H9 (cell line): Measurements from ENCODE around the gene FOXK1. TPM values are rescaled to one million over a fixed set of nuclear protein-coding genes. Genes with fewer than 3 reads are reported as not detected.

ENCODE experiments used
- DNase-seq: peaks from one replicate; pipeline ENCODE4 v3.0.0-alpha.2; 2017
- H2AFZ ChIP-seq: one replicate; pipeline ENCODE4 v1.6.1; 2013; ENCODE audit warnings: mild to moderate bottlenecking, low read length, control low read depth, moderate library complexity
- H2AK5ac ChIP-seq: 2 replicates; pipeline ENCODE4 v1.6.1; 2013; ENCODE audit warnings: low read length, control low read depth, mixed read lengths; ENCODE audit not compliant: insufficient read length
- H2BK120ac ChIP-seq: one replicate; pipeline ENCODE4 v1.6.1; 2013; ENCODE audit warnings: low read depth, mild to moderate bottlenecking, low read length, control low read depth, inconsistent platforms; ENCODE audit not compliant: poor library complexity, severe bottlenecking
- H2BK12ac ChIP-seq: 2 replicates; pipeline ENCODE4 v1.6.1; 2013; ENCODE audit warnings: low read length, control low read depth, mixed read lengths, low read depth; ENCODE audit not compliant: insufficient read length
- H2BK15ac ChIP-seq: 2 replicates; pipeline ENCODE4 v1.6.1; 2013; ENCODE audit warnings: low read depth, low read length, control low read depth
- H2BK20ac ChIP-seq: one replicate; pipeline ENCODE4 v1.6.1; 2013; ENCODE audit warnings: low read depth, mild to moderate bottlenecking, low read length, control low read depth, inconsistent platforms; ENCODE audit not compliant: poor library complexity, severe bottlenecking
- H2BK5ac ChIP-seq: 2 replicates; pipeline ENCODE4 v1.6.1; 2013; ENCODE audit warnings: low read length, control low read depth, mixed read lengths; ENCODE audit not compliant: insufficient read length
- H3K14ac ChIP-seq: 2 replicates; pipeline ENCODE4 v1.6.1; 2013; ENCODE audit warnings: low read length, control low read depth; ENCODE audit not compliant: insufficient read depth
- H3K18ac ChIP-seq: 2 replicates; pipeline ENCODE4 v1.6.1; 2013; ENCODE audit warnings: low read depth, mild to moderate bottlenecking, mixed read lengths, low read length, control low read depth; ENCODE audit not compliant: insufficient read length
- H3K23ac ChIP-seq: 2 replicates; pipeline ENCODE4 v1.6.1; 2013; ENCODE audit warnings: low read length, control low read depth, mixed read lengths, low read depth; ENCODE audit not compliant: insufficient read length
- H3K23me2 ChIP-seq: 2 replicates; pipeline ENCODE4 v1.6.1; 2013; ENCODE audit warnings: low read depth, mild to moderate bottlenecking, mixed read lengths, low read length, control low read depth; ENCODE audit not compliant: insufficient read length, poor library complexity, severe bottlenecking
- H3K27ac ChIP-seq: 2 replicates; pipeline ENCODE4 v1.5.1; 2013; ENCODE audit warnings: low read length, control low read depth, mixed read lengths, low read depth; ENCODE audit not compliant: insufficient read length
- H3K27me3 ChIP-seq: 2 replicates; pipeline ENCODE4 v1.6.1; 2013; ENCODE audit warnings: low read length, control low read depth, inconsistent platforms; ENCODE audit not compliant: insufficient read depth
- H3K4ac ChIP-seq: 2 replicates; pipeline ENCODE4 v1.6.1; 2013; ENCODE audit warnings: low read depth, mild to moderate bottlenecking, control low read depth, inconsistent platforms, low read length, moderate library complexity
- H3K4me1 ChIP-seq: 2 replicates; pipeline ENCODE4 v1.6.1; 2013; ENCODE audit warnings: low read length, control low read depth, inconsistent platforms; ENCODE audit not compliant: insufficient read depth
- H3K4me2 ChIP-seq: 2 replicates; pipeline ENCODE4 v1.6.1; 2013; ENCODE audit warnings: low read length, control low read depth, mixed read lengths; ENCODE audit not compliant: insufficient read length, insufficient read depth
- H3K56ac ChIP-seq: 2 replicates; pipeline ENCODE4 v1.6.1; 2013; ENCODE audit warnings: low read depth, mild to moderate bottlenecking, mixed read lengths, low read length, control low read depth; ENCODE audit not compliant: insufficient read length
- H3K79me1 ChIP-seq: 2 replicates; pipeline ENCODE4 v1.6.1; 2013; ENCODE audit warnings: low read depth, mild to moderate bottlenecking, moderate library complexity, low read length, control low read depth, inconsistent platforms; ENCODE audit not compliant: insufficient read depth, poor library complexity, severe bottlenecking
- H3K79me2 ChIP-seq: 2 replicates; pipeline ENCODE4 v1.6.1; 2013; ENCODE audit warnings: low read length, control low read depth, inconsistent platforms; ENCODE audit not compliant: insufficient read depth
- H3K9ac ChIP-seq: 2 replicates; pipeline ENCODE4 v1.6.1; 2013; ENCODE audit warnings: low read length, control low read depth, mixed read lengths; ENCODE audit not compliant: insufficient read length; ENCODE audit errors: extremely low read depth
- H3K9me3 ChIP-seq: one replicate; pipeline ENCODE4 v1.6.1; 2013; ENCODE audit warnings: low read depth, low read length, inconsistent platforms; ENCODE audit not compliant: control insufficient read depth
- H3T11ph ChIP-seq: one replicate; pipeline ENCODE4 v1.6.1; 2013; ENCODE audit warnings: mild to moderate bottlenecking, low read length, control low read depth, inconsistent platforms
- H4K20me1 ChIP-seq: one replicate; pipeline ENCODE4 v1.6.1; 2013; ENCODE audit not compliant: control insufficient read depth, insufficient read length, insufficient read depth
- H4K5ac ChIP-seq: 2 replicates; pipeline ENCODE4 v1.6.1; 2013; ENCODE audit warnings: low read depth, mild to moderate bottlenecking, mixed read lengths, low read length, control low read depth; ENCODE audit not compliant: insufficient read length
- H4K8ac ChIP-seq: replicated peaks from 2 replicates; pipeline ENCODE4 v1.6.1; 2013; ENCODE audit warnings: low read length, control low read depth, mixed read lengths, low read depth; ENCODE audit not compliant: insufficient read length
- H4K91ac ChIP-seq: 2 replicates; pipeline ENCODE4 v1.6.1; 2013; ENCODE audit warnings: low read depth, mild to moderate bottlenecking, moderate library complexity, mixed read lengths, low read length, control low read depth; ENCODE audit not compliant: insufficient read length
- H3K27ac Mint-ChIP-seq, 3 experiments: 2 replicates in 2 of 3; 3 replicates in 1 of 3; pipeline ENCODE4 v1.8.0; 2020 to 2021; ENCODE audit warnings: mixed read lengths in 3 of 3, mild to moderate bottlenecking in 1 of 3, moderate library complexity in 1 of 3
- H3K27me3 Mint-ChIP-seq: 2 replicates; pipeline ENCODE4 v1.8.0; 2021; ENCODE audit warnings: low read depth, mild to moderate bottlenecking, moderate library complexity, mixed read lengths
- H3K36me3 Mint-ChIP-seq, 3 experiments: 2 replicates in 2 of 3; 3 replicates in 1 of 3; pipeline ENCODE4 v1.8.0; 2020 to 2021; ENCODE audit warnings: low read depth in 3 of 3, mixed read lengths in 3 of 3; ENCODE audit not compliant: insufficient read depth in 1 of 3
- H3K4me1 Mint-ChIP-seq, 2 experiments: 2 replicates each; pipeline ENCODE4 v1.8.0; 2020; ENCODE audit warnings: mixed read lengths in 2 of 2
- H3K4me3 Mint-ChIP-seq, 2 experiments: 2 replicates in 1 of 2; 3 replicates in 1 of 2; pipeline ENCODE4 v1.8.0; 2020 to 2021; ENCODE audit warnings: mild to moderate bottlenecking in 2 of 2, mixed read lengths in 2 of 2, moderate library complexity in 1 of 2
- H3K9me3 Mint-ChIP-seq, 2 experiments: 2 replicates in 1 of 2; 3 replicates in 1 of 2; pipeline ENCODE4 v1.8.0; 2020; ENCODE audit warnings: mild to moderate bottlenecking in 2 of 2, mixed read lengths in 2 of 2, moderate library complexity in 1 of 2
- CTCF ChIP-seq: fragments of 200-600 bp; sonication (generic); conservative IDR thresholded peaks from 3 replicates; pipeline ENCODE4 v1.8.0; 2021; ENCODE audit warnings: antibody characterized with exemption, mild to moderate bottlenecking
- WGBS: extraction: QIAGEN DNeasy Blood & Tissue Kit; methylation state at CpG from one replicate; pipeline ENCODE4 v1.1.7; 2013; ENCODE audit warnings: missing lambda C conversion rate, low lambda C conversion rate, mixed read lengths; ENCODE audit not compliant: insufficient read length; ENCODE audit errors: extremely low coverage; 5-methylcytosine and 5-hydroxymethylcytosine counted together
- total RNA-seq: library from RNA; stranded (reverse); gene quantifications from 2 replicates; pipeline ENCODE4 v1.2.1, GENCODE V29; 2021

FOXK1 gene
- total RNA-seq, 1 experiment from 2014 or later: 14.4 TPM

- no peak overlapping the region for H2AFZ ChIP-seq
- peaks cover 0 to 15% (median 15%) of the 10 kb centered on the region in 3 experiments; a peak in 6 of 7 replicates for H3K36me3 Mint-ChIP-seq
- H3K23me2 ChIP-seq: no peaks in the 10 kb centered on the region
- peaks cover 7% of the 10 kb centered on the region in 2 experiments; a peak in 3 of 5 replicates for H3K9me3 Mint-ChIP-seq
- H3K4me3 Mint-ChIP-seq: no peak overlapping the region
- H4K8ac ChIP-seq: no peak overlapping the region
- H3K27ac ChIP-seq: no peak overlapping the region
- no peak overlapping the region for H2AK5ac ChIP-seq
- no peak overlapping the region for H2BK20ac ChIP-seq
- no peak overlapping the region for H2BK12ac ChIP-seq
- H3K9me3 ChIP-seq: peaks cover 3% of the 10 kb centered on the region
- H3K4me1 ChIP-seq: no peaks in the 10 kb centered on the region; the same call in 1 of the 2 replicates
- no peak overlapping the region for H2BK15ac ChIP-seq
- H3K9ac ChIP-seq: no peak overlapping the region
- H3K27ac Mint-ChIP-seq: no peak overlapping the region
- no peak overlapping the region for H3K4ac ChIP-seq
- H3K27me3 ChIP-seq: peaks cover 24% of the 10 kb centered on the region
- no peak for TF ChIP-seq CTCF
- no peak overlapping the region for H3K14ac ChIP-seq
- H3K23ac ChIP-seq: no peak overlapping the region
- no peak overlapping the region for H2BK5ac ChIP-seq
- H4K91ac ChIP-seq: no peak overlapping the region
- H3K79me1 ChIP-seq: no peaks in the 10 kb centered on the region
- no peaks in the 10 kb centered on the region for H4K20me1 ChIP-seq
- H3K4me1 Mint-ChIP-seq: peaks cover under 1% of the 10 kb centered on the region in 2 experiments; a peak in 3 of 4 replicates
- no peak overlapping the region for H3K18ac ChIP-seq
- no peak overlapping the region for H4K5ac ChIP-seq
- no peak overlapping the region for H2BK120ac ChIP-seq
- no peaks in the 10 kb centered on the region; the same call in 1 of the 2 replicates for H3K79me2 ChIP-seq
- no CpG with 5 or more reads among the region's 15 CpGs for WGBS
- DNase-seq: no peak
- peaks cover 89% of the 10 kb centered on the region for H3K27me3 Mint-ChIP-seq
- no peak overlapping the region for H3K4me2 ChIP-seq
- no peak overlapping the region for H3T11ph ChIP-seq
- H3K56ac ChIP-seq: no peak overlapping the region
Observed at GRCh38 chr7:4714161-4714700, 32.1 kb downstream of the FOXK1 start.
